Suprapubic skin (tissue), 4 donors: ENCODE results near the gene THPO. TPM values are rescaled to one million over a fixed set of nuclear protein-coding genes. Genes with fewer than 3 reads are reported as not detected.

Experiments
- DNase-seq, 2 donors: peaks; one replicate each; pipeline ENCODE4 v3.0.0-alpha.2; 2019; ENCODE audit warnings: low spot score in 2 of 2
- H3K27ac ChIP-seq: fragments of 200-600 bp; sonication (generic); one replicate; pipeline ENCODE4 v1.5.1; 2019
- H3K27me3 ChIP-seq: fragments of 200-600 bp; sonication (generic); one replicate; pipeline ENCODE4 v1.5.1; 2019
- H3K36me3 ChIP-seq: fragments of 200-600 bp; sonication (generic); one replicate; pipeline ENCODE4 v1.5.1; 2019
- H3K4me1 ChIP-seq: fragments of 200-600 bp; sonication (generic); one replicate; pipeline ENCODE4 v1.5.1; 2019
- H3K4me3 ChIP-seq: fragments of 200-600 bp; sonication (generic); one replicate; pipeline ENCODE4 v1.5.1; 2019; ENCODE audit warnings: mild to moderate bottlenecking
- H3K9me3 ChIP-seq: fragments of 200-600 bp; sonication (generic); one replicate; pipeline ENCODE4 v1.5.1; 2019
- CTCF ChIP-seq, 2 donors: fragments of 200-600 bp in 1 of 2; fragments of 450-650 bp in 1 of 2; sonication (generic) in 1 of 2; IDR thresholded peaks; one replicate each; pipeline ENCODE4 v1.5.1; 2016 to 2019; ENCODE audit warnings: antibody characterized with exemption in 2 of 2, mild to moderate bottlenecking in 1 of 2, moderate library complexity in 1 of 2
- EP300 ChIP-seq: sonication (generic); formaldehyde crosslinking; IDR thresholded peaks from one replicate; pipeline ENCODE4 v1.6.1; 2017; ENCODE audit warnings: antibody characterized with exemption
- POLR2A ChIP-seq, 2 donors: fragments of 450-650 bp; IDR thresholded peaks; one replicate each; pipeline ENCODE4 v1.6.1; 2017; ENCODE audit warnings: antibody characterized with exemption in 2 of 2, mild to moderate bottlenecking in 2 of 2, moderate library complexity in 2 of 2
- POLR2AphosphoS5 ChIP-seq, 3 donors: sonication (generic); formaldehyde crosslinking; IDR thresholded peaks; one replicate each; pipeline ENCODE4 v1.6.1; 2017; ENCODE audit warnings: antibody characterized with exemption in 3 of 3
- WGBS: methylation state at CpG from one replicate; pipeline ENCODE4 v1.1.5; 2018; 5-methylcytosine and 5-hydroxymethylcytosine counted together
- total RNA-seq, 4 donors: library from RNA; depleted of rRNA; stranded (reverse); fragments of >200 nt; gene quantifications; one replicate each; pipeline ENCODE4 v1.1.0, GENCODE V29; 2016

THPO gene
- total RNA-seq, 4 donors from 2014 or later, result 0.93 TPM; not detected in 3

GRCh38 chr3:184355261-184356040 is 22.6 kb downstream of the THPO start:
- H3K4me1 ChIP-seq, result peaks cover 26% of the 10 kb centered on the region
- H3K36me3 ChIP-seq, result peaks cover 10% of the 10 kb centered on the region
- H3K27me3 ChIP-seq, result no peaks in the 10 kb centered on the region
- DNase-seq, result no peak
- no peak overlapping the region for H3K4me3 ChIP-seq
- TF ChIP-seq CTCF (IDR thresholded peaks at IDR 0.05), result no peak
- TF ChIP-seq POLR2AphosphoS5 (IDR thresholded peaks at IDR 0.05), result no peak
- no peak for TF ChIP-seq EP300
- TF ChIP-seq POLR2A (IDR thresholded peaks at IDR 0.05), result no peak
- WGBS, result 75% methylated on average over 16 of the region's 18 CpGs
- H3K27ac ChIP-seq, result no peak overlapping the region
- H3K9me3 ChIP-seq, result no peaks in the 10 kb centered on the region

GRCh38 chr3:184354754-184355153 is 23.3 kb downstream of the THPO start:
- peaks cover 20% of the 10 kb centered on the region for H3K4me1 ChIP-seq
- whole genome bisulfite sequencing, result 79% methylated on average over 8 of the region's 8 CpGs
- no peaks in the 10 kb centered on the region for H3K9me3 ChIP-seq
- peaks cover 10% of the 10 kb centered on the region for H3K36me3 ChIP-seq
- no peak for DNase-seq
- H3K27me3 ChIP-seq, result no peaks in the 10 kb centered on the region
- no peak overlapping the region for H3K27ac ChIP-seq
- no peak for TF ChIP-seq POLR2A (IDR thresholded peaks at IDR 0.05)
- no peak for TF ChIP-seq CTCF (IDR thresholded peaks at IDR 0.05)
- no peak overlapping the region for H3K4me3 ChIP-seq

GRCh38 chr3:184354121-184354728 is 23.8 kb downstream of the THPO start:
- Histone ChIP-seq H3K36me3 (peaks cover 10% of the 10 kb centered on the region), H3K27ac (no peak overlapping the region), H3K9me3 (no peaks in the 10 kb centered on the region), H3K27me3 (no peaks in the 10 kb centered on the region), H3K4me1 (peaks cover 15% of the 10 kb centered on the region), H3K4me3 (no peak overlapping the region)
- TF ChIP-seq POLR2AphosphoS5 (IDR thresholded peaks at IDR 0.05) (no peak), CTCF (IDR thresholded peaks at IDR 0.05) (peak in 1 of 2 donors; percentile 71)
- WGBS, result 19% methylated on average over 8 of the region's 18 CpGs
- DNase-seq, result no peak

GRCh38 chr3:184353546-184353941 is 24.5 kb downstream of the THPO start:
- H3K27me3 ChIP-seq, result no peaks in the 10 kb centered on the region
- TF ChIP-seq POLR2AphosphoS5 (IDR thresholded peaks at IDR 0.05), result no peak
- TF ChIP-seq EP300, result no peak
- no peak for TF ChIP-seq CTCF (IDR thresholded peaks at IDR 0.05)
- TF ChIP-seq POLR2A (IDR thresholded peaks at IDR 0.05), result no peak
- no peak for DNase-seq
- WGBS, result 85% methylated on average over 4 of the region's 11 CpGs
- peaks cover 15% of the 10 kb centered on the region for H3K4me1 ChIP-seq
- H3K9me3 ChIP-seq, result no peaks in the 10 kb centered on the region
- H3K36me3 ChIP-seq, result peaks cover 10% of the 10 kb centered on the region
- H3K27ac ChIP-seq, result no peak overlapping the region
- no peak overlapping the region for H3K4me3 ChIP-seq

GRCh38 chr3:184352897-184353545 is 25.0 kb downstream of the THPO start:
- Histone ChIP-seq H3K27me3 (no peaks in the 10 kb centered on the region), H3K27ac (no peak overlapping the region), H3K4me3 (no peak overlapping the region), H3K36me3 (peaks cover 10% of the 10 kb centered on the region), H3K4me1 (peaks cover 15% of the 10 kb centered on the region), H3K9me3 (no peaks in the 10 kb centered on the region)
- no peak for DNase-seq
- TF ChIP-seq POLR2AphosphoS5 (IDR thresholded peaks at IDR 0.05) (no peak), CTCF (IDR thresholded peaks at IDR 0.05) (no peak), EP300 (no peak), POLR2A (IDR thresholded peaks at IDR 0.05) (no peak)
- 92% methylated on average over 2 of the region's 11 CpGs for WGBS
